GM10847 (cell line): Measurements from ENCODE around the gene RGP1.

Experiments used
- POLR2A ChIP-seq: IDR thresholded peaks from 2 replicates; pipeline ENCODE4 v1.6.1; 2011; ENCODE audit not compliant: insufficient read length; ENCODE audit errors: extremely low read depth

The RGP1 gene

GRCh38 chr9:35714579-35715252, 34.4 kb upstream of the RGP1 start:
- TF ChIP-seq POLR2A: no peak

DNA sequence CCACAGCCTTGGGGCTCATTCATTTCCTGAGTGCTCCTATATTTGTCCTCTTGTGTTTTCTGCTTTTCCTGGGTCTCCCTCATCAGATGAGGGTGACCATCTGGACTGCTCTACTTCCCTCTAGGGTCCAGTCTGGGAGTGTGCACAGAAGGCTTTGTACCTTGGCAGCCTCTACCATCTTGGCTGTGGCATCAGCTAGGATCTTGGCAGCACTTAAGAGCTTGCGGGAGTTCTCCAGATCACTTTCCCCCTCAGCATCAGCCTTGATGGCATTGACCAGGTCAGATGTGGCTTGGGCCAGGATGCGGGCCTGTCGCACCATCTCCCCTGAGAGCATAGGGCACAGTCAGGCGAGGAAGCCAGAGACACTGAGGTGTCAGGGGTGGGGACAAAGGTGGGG, 32.9 kb upstream of the RGP1 start:
- no peak for TF ChIP-seq POLR2A

- no peak for TF ChIP-seq POLR2A
Measured at GRCh38 chr9:35717132-35717870, 31.8 kb upstream of the RGP1 start.

GRCh38 chr9:35718721-35719511, 30.2 kb upstream of the RGP1 start:
- no peak for TF ChIP-seq POLR2A

GRCh38 chr9:35719546-35719945, 29.5 kb upstream of the RGP1 start:
- TF ChIP-seq POLR2A: no peak

GRCh38 chr9:35723426-35723825, 25.7 kb upstream of the RGP1 start:
- no peak for TF ChIP-seq POLR2A

DNA sequence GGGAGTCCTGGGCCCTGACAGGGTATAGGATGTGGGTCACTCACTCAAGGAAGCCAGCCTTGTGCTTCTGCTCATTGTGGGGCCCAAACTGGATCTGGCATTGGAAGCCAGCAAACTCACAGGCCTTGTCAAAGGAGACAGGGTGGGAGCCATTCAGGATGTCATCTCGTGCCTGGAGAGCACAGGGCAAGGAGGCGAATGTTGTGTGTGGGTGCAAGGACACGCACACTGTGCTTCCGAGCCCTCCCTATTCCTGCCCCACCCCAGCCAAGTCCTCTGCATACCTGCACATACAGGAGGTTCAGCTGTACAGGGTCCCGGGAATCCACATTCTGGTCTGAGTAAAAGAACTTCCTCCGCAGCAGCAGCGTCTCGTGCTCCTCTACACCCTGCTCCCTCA, 25.2 kb upstream of the RGP1 start:
- TF ChIP-seq POLR2A: no peak

DNA sequence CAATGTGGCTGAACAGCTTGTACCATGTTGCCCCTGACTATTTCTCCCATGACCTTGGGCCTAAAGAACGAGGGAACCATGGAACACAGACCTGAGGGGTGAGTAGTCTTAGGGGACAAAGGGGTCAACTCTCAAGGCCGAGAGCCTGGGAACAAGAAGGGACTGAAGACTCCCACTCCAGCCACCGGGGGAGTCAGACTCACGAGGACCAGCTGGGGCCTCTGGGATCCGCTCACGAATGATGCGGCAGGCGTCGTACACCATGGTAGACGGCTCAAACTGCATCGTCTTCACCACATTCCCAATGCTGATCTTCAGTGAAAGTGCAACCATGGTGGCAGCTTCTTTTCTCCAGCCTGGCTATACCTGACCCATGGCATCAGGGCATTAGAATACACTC, 23.7 kb upstream of the RGP1 start:
- no peak for TF ChIP-seq POLR2A

GRCh38 chr9:35726931-35727330, 22.2 kb upstream of the RGP1 start:
- no peak for TF ChIP-seq POLR2A

- TF ChIP-seq POLR2A: no peak
Measured at GRCh38 chr9:35727676-35728040, 21.4 kb upstream of the RGP1 start.

- TF ChIP-seq POLR2A: peak; percentile 30
Measured at GRCh38 chr9:35728041-35728971, 20.8 kb upstream of the RGP1 start.

GRCh38 chr9:35729101-35729500, 20.0 kb upstream of the RGP1 start:
- no peak for TF ChIP-seq POLR2A

DNA sequence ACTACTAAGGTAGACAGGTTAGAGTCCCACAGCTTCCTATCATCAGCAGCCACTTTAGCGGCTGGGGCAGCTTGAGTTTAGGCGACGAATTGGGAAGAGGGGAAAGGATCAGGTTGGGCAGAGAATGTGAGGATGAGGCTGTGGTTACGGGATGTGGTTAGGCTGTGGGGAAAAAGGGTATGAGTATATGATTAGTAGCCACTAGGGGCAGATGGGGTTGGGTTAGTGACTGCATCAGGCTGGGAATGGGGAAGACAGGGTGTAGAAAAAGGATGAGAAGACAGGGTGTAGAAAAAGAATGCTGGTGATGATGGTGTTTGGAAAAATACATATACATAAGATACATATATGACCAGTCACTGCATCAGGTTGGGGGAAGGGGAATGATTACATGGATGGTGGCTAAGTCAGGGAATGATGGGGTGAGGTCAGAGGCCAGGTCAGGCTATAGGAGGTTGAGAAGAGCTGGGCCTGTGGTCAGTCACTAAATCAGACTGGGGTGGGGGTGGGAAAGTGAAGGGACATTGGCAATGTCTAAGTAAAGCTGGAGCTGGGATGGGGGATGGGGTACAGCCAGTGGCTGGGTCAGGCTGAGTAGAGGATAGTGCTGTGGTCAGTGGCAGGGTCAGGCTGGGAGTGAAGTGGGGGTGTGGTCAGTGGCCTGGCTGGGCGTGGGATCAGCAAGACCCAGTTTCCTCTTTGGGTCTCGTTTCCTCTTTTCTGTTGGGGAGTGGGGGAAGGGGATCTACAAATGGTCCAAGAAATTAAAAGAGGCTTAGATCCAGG, 19.2 kb upstream of the RGP1 start:
- TF ChIP-seq POLR2A: no peak

DNA sequence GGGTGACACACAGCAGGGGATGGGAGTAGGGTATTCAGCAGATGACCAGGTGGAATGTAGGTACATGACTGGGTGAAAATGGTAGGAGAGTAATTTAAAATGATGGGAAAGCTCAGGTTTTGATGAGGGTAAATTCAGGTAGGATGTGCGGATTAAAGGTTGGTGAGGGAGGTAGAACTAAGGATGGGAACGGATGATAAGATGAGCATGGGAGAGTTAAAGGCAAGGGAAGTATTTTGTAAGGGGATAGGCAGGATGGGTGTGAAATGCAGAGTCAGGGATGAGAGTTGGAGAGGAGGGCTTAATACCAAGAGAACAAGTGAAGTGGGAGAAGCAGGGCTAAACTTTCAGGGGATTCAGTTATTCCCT, 18.6 kb upstream of the RGP1 start:
- TF ChIP-seq POLR2A: no peak

DNA sequence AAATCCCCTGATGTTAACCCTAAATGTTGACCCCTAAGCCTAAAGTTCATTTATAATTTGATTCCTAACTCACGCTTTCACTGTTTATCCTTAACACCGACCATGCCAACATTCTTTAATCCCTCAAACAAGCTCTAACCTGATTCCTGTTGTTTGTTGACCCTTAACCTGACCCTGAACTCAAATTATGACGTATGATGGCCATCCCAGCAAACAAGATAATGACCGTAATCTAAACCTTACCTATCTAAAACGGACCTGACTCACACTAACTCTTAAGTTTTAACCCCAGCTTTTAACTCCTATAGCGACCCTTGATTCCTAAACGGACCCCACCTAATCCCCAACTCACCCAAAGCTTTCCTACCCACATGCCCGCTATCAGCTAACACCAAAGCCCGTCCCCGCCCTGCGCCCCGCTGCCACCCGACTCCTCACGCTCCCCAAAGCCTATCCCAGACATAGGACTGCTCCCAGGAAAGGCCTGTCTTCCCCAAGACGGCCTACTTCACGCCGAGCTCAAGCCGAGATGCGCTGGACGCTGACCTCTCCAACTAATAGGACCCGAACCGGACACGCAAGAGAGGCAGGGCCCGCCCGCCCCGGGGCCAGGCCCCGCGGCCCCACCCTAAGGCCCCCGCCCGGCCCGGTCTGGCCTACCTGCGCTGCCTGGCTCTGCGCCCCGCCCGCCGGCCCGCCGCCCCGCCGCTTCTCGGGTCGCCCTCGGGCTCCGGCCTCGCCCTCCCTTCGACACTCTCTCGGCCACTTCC, 17.5 kb upstream of the RGP1 start:
- no peak for TF ChIP-seq POLR2A
